Right lobe of liver (tissue), 4 donors: ENCODE measurements around the gene PELI2.

Experiments
- POLR2A ChIP-seq: fragments of 450-650 bp; IDR thresholded peaks from one replicate; pipeline ENCODE4 v1.6.1; 2017; ENCODE audit warnings: antibody characterized with exemption, mild to moderate bottlenecking
- TF ChIP-seq, protein P1 (sequence below), 4 donors: fragments of 200-600 bp in 3 of 4; fragments of 450-650 bp in 1 of 4; IDR thresholded peaks; one replicate each; pipeline versions ENCODE4 v1.5.1 to v1.8.0; 2016 to 2022; ENCODE audit warnings: antibody characterized with exemption in 4 of 4, mild to moderate bottlenecking in 2 of 4
- donor health status: DM: no; HTN: no; CAD: no.
- donor health status: DM: no; HTN: no; CAD: no.
- donor health status: DM: no; HTN: yes; CAD: no.

DNA sequence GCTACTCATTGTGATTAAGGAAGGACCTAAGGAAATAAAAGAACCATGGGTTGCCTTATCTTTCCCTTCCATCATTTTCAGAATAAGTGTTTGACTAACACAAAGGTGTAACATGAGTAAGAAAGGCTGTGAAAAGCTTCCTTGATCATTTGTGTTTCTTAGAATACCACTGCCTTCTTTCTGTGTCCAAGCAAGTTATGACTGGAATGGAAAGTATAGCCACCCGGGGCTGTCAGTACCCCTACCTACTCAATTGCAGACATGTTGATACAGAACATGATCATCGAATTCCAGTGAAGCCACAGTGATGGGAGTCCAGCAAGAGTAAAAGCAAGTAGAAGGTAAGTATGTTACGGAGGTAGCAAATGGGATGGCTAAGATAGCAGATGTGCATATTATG is 209.8 kb downstream of the PELI2 start:
- TF ChIP-seq, protein P1, sequence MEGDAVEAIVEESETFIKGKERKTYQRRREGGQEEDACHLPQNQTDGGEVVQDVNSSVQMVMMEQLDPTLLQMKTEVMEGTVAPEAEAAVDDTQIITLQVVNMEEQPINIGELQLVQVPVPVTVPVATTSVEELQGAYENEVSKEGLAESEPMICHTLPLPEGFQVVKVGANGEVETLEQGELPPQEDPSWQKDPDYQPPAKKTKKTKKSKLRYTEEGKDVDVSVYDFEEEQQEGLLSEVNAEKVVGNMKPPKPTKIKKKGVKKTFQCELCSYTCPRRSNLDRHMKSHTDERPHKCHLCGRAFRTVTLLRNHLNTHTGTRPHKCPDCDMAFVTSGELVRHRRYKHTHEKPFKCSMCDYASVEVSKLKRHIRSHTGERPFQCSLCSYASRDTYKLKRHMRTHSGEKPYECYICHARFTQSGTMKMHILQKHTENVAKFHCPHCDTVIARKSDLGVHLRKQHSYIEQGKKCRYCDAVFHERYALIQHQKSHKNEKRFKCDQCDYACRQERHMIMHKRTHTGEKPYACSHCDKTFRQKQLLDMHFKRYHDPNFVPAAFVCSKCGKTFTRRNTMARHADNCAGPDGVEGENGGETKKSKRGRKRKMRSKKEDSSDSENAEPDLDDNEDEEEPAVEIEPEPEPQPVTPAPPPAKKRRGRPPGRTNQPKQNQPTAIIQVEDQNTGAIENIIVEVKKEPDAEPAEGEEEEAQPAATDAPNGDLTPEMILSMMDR (IDR thresholded peaks at IDR 0.05), result no peak
- TF ChIP-seq POLR2A, result no peak
